Measurements from ENCODE around the gene ATG9B. TPM values are rescaled to one million over a fixed set of nuclear protein-coding genes. Genes with fewer than 3 reads are reported as not detected.

ATG9B gene
- total and polyA plus RNA-seq, 2 of the 13 experiments (the other 11 are each of a cell fraction or from before 2014, with no cell fraction given): 0.24 TPM; not detected in 1

- no peak for TF ChIP-seq ZNF205 (CRISPR knock-in tag; IDR thresholded peaks at IDR 0.05)
- TF ChIP-seq IKZF5 (CRISPR knock-in tag; IDR thresholded peaks at IDR 0.05): peak; percentile 82
- peak; percentile 85 for TF ChIP-seq CTCF (CRISPR knock-in tag; IDR thresholded peaks at IDR 0.05)
- no peak for TF ChIP-seq KAT7 (CRISPR knock-in tag; IDR thresholded peaks at IDR 0.05; ENCODE audit: borderline replicate concordance)
- 0 out of 2 replicates have a peak, but pooled peaks have one; percentile 74 for TF ChIP-seq ZNF543 (CRISPR knock-in tag; IDR thresholded peaks at IDR 0.05)
- TF ChIP-seq KLF6 (CRISPR knock-in tag; IDR thresholded peaks at IDR 0.05): no peak
- no peak for TF ChIP-seq ZNF432 (CRISPR knock-in tag; IDR thresholded peaks at IDR 0.05; ENCODE audit: borderline replicate concordance)
- peak; percentile 76; the same call in 1 of the 2 replicates for TF ChIP-seq PHF21A (CRISPR knock-in tag; IDR thresholded peaks at IDR 0.05)
- no peak for TF ChIP-seq DDIT3 (CRISPR knock-in tag; IDR thresholded peaks at IDR 0.05)
- peak; percentile 66; the same call in 1 of the 2 replicates for TF ChIP-seq PHF20 (CRISPR knock-in tag; IDR thresholded peaks at IDR 0.05)
- peak; percentile 66; the same call in 1 of the 2 replicates for TF ChIP-seq ZNF276 (CRISPR knock-in tag; IDR thresholded peaks at IDR 0.05; ENCODE audit: low read depth)
- peak; percentile 60 for TF ChIP-seq PHF5A (CRISPR knock-in tag; IDR thresholded peaks at IDR 0.05; ENCODE audit: low read depth, unreplicated experiment)
- TF ChIP-seq ZNF264 (CRISPR knock-in tag; IDR thresholded peaks at IDR 0.05): no peak
- TF ChIP-seq RXRA (CRISPR knock-in tag; IDR thresholded peaks at IDR 0.05): peak; percentile 40; the same call in 1 of the 2 replicates
- no peak for TF ChIP-seq ZNF484 (CRISPR knock-in tag; IDR thresholded peaks at IDR 0.05; ENCODE audit: borderline replicate concordance, low read depth)
- TF ChIP-seq THAP11 (CRISPR knock-in tag; IDR thresholded peaks at IDR 0.05): peak; percentile 99
- no peak for TF ChIP-seq MLLT10 (CRISPR knock-in tag; IDR thresholded peaks at IDR 0.05)
- peak; percentile 60; the same call in 1 of the 2 replicates for TF ChIP-seq CHD2 (IDR thresholded peaks at IDR 0.05; ENCODE audit: low read depth, low read length)
- TF ChIP-seq NFYB (CRISPR knock-in tag; IDR thresholded peaks at IDR 0.05): peak; percentile 97
- peak; percentile 90 for TF ChIP-seq ZNF263 (CRISPR knock-in tag; IDR thresholded peaks at IDR 0.05)
- TF ChIP-seq GABPA (IDR thresholded peaks at IDR 0.05; ENCODE audit: low read depth, low read length): peak; percentile 28
- TF ChIP-seq GABPA (CRISPR knock-in tag; IDR thresholded peaks at IDR 0.05; ENCODE audit: low read depth): peak; percentile 82
- peak; percentile 42 to 57; a peak in 2 of 4 replicates for TF ChIP-seq POLR2A (IDR thresholded peaks at IDR 0.05; ENCODE audit: insufficient read depth in 1 of 2, low read depth in 2 of 2, low read length in 2 of 2)
- TF ChIP-seq TEF (CRISPR knock-in tag; IDR thresholded peaks at IDR 0.05): no peak
- TF ChIP-seq EEA1 (CRISPR knock-in tag; IDR thresholded peaks at IDR 0.05; ENCODE audit: borderline replicate concordance): no peak
Observed at GRCh38 chr7:151028131-151028947, 4.0 kb upstream of the ATG9B start, which contains the start of gene ABCB8 (continued).
